GM19455 (cell line): Measurements from ENCODE around the gene ZNF587.
"Not testable (repeated sequence)": the region's sequence is repeated elsewhere in the genome, so short reads cannot be mapped to it uniquely, and the experiment has no call there.

Source experiments
- ATAC-seq: cut with Tn5 transposase; IDR thresholded peaks from one replicate; pipeline ENCODE4 v1.9.1; 2021; ENCODE audit not compliant: unreplicated experiment

ZNF587 gene

DNA sequence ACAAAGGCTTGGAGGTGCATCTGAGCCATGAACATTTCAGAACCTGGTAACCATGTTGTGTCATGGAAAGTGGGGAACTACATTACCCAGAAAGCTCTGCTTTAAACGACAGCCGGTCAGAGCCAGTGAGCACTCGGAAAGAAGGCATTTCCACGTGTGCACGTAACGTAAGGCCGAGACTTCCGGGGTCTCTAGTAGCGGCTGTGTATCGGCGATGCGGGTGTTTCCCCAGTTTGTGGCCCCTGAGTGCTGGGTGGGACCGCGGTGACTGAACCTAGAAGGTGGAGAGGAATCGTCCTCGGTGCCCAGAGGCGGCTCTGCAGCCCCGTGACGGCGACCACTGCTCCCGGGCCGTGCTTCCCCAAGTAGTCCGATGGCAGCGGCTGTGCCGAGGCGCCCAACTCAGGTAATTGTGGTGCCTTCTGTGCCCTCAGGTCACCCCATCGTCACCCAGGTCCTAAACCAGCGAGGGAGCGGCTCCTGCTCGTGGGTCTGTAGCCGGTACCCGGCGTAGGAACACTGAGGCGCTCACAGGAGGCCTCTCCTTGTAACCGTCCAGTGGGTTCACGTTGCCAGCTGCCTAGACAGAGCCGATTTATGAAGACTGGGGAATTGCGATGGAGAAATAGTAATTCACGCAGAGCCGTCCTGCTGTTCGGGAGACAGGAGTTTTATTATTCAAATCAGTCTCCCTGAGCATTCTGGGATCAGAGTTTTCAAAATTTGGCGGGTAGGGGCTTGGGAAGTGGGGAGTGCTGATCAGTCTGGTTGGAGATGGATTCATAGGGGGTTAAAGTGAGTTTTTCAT is at the start of gene ZNF587:
Gene ZNF587 (plus strand): TSS at position 194 of the 808 bp plus-strand sequence. CDS start 180 bp downstream, at position 374.
- peak; percentile 94 for ATAC-seq

DNA sequence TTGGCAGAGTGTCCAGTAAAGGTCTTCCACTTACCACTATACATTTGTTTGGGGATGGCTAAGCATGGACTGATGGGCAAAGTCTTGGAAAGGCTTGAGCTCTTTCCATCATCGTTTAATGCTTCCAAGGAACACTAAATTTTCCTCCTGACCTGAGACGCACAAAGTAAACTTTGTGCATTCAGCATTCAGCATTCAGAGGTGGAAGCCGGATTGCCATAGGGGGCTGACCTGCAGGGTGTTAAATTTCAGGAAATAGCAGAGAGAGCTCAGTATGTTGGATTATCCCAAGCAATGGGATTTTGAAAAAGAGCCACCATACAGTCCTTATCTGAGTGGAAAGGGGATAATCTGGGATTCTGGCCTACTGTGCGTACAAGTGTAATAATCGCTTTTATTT is 49.0 kb upstream of the ZNF587 start:
- no peak for ATAC-seq

DNA sequence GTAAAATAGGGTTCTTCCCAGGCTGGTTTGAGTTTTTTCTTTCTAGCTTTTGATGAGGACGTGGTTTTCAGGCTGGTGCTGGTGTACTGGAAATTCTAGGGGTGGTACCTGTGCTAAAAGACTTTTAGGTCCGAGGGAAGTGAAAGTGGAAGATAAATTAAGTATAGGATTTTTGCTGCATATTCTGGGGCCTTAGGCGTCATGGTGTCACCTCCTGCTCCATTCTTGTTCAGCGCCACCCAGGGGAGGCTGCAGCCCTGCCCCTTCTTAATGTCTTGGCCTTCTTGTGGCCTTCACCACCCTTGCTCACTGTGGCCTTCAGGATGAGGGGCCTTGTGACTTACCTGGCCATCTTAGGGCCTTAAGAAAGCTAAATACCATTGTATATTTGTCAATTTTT is 47.4 kb upstream of the ZNF587 start:
- ATAC-seq = no peak

DNA sequence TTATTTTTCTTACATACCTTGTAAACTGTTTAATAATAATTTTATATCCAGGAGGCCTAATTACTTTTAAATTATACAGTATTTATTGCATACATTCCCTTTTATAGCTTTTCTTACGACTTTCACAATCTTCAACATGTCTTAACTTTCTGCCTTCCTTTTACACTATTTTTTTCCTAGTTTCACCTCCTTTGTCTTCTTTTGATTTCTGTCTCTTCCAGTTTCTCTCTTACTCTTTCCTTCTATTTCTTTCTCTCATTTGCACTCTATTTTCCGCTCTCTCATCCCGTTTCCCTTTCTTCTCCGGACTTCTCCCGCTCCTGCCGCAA is 46.4 kb upstream of the ZNF587 start:
- no peak for ATAC-seq

DNA sequence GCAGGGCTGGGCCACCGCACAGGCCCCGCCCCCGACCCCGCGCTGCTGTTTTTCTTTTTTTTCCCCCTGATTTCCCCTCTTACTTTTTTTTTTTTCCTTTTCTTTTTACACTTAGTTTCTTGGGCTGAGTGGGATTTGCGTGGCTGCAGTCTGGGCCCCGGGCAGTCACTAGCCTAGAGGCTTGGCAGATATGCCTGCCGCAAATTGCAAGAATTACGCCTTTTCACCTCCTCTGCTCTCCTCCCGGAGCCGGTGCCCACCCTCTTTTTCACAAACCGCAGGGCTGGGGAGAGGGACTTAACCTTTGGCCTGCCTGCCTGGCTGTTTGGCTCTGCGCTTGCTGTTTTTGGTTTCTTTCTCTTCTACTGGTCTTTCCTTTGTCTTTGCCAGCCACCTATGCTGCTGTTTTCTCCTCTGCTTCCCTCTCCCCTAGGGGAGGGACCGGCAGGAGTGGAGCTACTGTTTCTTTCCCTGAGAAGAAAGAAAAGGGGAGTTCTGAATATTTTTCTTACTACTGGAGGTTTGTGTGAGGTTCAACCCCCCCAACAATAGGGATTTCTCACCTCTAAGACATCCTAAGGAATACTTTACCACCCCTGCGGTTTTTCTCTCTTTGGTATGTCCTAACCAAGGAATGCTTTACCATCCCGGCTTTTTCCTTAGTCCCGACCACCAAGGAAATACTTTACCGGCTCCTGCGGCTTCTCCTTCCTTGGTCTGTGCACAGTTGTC is 45.9 kb upstream of the ZNF587 start:
- no peak for ATAC-seq

DNA sequence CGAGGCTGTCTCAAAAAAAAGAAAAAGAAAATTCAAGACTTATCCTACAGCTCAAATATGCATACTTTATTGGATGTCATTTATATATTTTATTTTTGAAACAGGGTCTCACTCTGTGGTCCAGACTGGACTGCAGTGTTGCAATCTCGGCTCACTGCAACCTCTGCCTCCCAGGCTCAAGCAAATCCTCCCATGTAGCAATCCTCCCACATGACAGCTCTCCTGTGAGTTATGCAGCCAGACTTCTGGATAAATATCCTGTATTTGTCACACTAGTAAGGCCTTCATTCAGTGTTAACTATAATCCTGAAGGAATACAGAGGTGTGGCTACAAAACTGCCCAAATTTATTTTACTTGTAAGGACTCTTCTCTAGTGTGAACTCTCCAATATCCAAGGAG is 42.1 kb upstream of the ZNF587 start:
- ATAC-seq = no peak

DNA sequence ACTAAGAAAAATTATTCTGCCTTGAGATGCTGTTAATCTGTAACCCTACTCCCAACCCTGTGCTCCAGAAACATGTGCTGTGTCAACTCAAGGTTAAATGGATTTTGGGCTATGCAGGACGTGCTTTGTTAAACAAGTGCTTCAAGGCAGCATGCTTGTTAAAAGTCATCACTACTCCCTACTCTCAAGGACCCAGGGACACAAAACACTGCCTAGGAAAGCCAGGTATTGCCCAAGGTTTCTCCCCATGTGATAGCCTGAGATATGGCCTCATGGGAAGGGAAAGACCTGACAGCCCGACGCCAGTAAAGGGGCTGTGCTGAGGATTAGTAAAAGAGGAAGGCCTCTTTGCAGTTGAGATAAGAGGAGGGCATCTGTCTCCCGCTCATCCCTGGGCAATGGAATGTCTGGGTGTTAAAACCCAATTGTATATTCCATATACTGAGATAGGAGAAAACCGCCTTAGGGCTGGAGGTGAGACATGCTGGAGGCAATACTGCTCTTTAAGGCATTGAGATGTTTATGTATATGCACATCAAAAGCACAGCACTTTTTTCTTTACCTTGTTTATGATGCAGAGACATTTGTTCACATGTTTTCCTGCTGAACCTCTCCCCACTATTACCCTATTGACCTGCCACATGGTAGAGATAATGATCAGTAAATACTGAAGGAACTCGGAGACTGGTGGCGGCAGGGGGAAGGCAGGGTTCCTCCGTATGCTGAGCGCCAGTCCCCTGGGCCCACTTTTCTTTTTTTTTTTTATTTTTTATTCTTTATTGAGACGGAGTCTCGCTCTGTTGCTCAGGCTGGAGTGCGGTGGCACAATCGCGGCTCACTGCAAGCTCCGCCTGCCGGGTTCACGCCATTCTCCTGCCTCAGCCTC is 39.0 kb upstream of the ZNF587 start:
- not testable (repeated sequence) for ATAC-seq

DNA sequence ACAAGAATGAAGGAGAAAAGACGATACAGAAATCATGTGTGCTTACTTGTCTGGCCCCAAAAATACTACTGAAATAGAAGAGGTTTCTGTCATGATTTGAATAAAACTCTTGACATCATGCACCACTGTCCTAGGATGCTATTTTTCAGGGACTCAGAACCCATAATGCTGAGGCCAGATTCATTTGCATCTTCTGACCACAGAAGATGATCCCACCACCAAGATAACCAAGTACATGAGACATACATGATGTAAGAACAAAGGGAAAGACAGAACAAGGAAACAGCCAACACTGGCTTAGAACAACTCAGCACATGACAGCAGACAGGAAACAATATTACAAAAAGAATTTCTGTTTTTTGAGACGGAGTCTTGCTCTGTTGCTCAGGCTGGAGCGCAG is 37.4 kb upstream of the ZNF587 start:
- ATAC-seq = no peak

DNA sequence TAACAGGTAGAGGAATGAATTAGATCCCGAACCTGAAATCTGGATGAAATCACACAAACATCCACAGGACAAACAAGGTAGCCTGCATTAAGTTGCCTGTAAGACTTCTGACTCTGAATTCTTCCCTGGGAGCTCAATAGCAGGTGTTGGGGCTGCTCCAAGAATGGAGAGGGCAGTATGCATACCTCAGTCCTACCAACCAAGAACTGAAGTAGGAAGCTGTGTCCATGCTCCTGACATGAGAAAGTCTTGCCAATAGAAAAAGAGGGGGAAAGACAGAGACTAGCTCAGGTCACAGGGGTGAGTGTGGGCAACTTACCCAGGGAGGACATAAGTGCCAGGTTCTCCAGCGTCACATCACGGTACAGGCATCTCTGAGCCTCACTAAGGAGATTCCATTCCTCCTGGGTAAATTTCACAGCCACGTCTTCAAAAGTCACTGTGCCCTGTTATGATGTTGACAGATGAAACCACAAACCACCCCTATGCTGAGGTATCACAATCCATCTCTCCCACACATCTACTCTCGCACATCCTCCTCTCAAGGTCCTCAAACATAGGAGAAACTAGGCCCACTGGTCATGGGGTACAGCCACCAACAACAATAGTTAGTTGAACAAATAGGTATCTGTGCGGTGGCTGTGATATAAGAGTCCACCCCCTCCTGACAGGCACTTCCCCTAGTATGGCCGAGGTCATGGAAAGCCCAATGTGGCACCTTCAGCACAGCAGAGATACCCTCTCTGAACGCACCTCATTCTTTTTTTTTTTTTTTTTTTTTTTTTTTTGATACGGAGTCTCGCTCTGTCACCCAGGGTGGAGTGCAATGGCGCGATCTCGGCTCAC is 36.5 kb upstream of the ZNF587 start:
- not testable (repeated sequence) for ATAC-seq

DNA sequence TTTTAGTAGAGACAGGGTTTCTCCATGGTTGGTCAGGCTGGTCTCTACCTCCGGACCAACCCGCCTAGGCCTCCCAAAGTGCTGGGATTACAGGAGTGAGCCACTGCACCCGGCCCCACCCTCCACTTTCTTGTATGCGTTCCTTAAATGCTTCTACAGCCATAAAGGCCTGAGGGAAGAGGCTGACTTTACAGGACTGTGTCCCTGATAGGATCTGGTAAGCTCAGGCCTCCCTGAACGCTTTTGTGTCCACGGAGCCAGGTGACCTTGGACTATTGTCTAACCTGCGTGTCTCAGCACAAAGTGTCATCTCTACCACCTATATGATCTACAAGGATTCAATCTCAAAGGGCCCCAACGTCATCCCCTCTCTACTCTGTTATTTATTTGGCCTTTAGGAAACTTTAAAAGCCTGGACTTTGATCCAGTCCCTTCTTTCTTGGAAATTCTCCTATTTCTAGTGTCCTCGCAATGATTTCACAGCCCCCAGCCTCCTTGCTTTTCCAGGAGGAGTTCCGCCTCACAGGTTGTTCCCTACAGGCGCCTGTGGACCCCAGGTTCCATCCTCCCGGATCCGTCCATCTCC is 35.6 kb upstream of the ZNF587 start:
- ATAC-seq = no peak

DNA sequence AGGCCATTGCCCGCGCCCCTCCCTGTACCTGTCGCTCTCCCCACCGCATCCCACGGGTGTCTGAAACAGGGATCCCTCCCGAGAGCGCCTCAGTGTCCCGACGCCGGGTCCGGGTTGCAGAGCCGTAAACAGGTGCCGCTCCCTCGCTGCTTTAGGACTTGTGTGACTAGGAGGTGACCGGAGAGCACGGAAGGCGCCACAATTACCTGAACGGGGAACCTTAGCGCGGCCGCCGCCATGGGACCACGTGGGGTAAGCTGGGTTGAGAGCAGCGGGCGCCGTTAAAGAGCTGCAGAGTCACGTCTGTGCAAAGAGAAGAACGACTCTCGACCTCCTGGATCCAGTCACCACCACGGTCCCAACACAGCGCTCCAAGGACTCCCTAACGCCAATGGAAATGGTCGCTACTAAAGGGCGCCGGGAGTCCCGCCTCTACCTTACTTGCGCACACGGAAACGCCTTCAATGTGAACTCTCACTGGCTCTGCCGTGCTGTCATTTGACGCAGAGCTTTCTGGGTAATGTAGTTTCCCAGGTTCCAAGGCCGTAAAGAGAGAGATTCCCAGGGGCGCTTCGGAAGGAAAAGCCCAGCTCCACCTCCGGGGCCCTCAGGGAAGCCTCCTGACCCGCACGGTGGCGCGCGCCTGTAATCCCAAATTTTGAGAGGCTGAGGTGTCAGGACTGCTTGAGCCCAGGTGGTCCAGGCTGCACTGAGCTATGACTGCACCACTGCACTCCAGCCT is 35.0 kb upstream of the ZNF587 start, which contains the start of gene ZNF552:
Gene ZNF552 (minus strand): TSS at position 409 of the 742 bp plus-strand sequence. CDS start 170 bp downstream, at position 239.
- ATAC-seq = peak; percentile 65

DNA sequence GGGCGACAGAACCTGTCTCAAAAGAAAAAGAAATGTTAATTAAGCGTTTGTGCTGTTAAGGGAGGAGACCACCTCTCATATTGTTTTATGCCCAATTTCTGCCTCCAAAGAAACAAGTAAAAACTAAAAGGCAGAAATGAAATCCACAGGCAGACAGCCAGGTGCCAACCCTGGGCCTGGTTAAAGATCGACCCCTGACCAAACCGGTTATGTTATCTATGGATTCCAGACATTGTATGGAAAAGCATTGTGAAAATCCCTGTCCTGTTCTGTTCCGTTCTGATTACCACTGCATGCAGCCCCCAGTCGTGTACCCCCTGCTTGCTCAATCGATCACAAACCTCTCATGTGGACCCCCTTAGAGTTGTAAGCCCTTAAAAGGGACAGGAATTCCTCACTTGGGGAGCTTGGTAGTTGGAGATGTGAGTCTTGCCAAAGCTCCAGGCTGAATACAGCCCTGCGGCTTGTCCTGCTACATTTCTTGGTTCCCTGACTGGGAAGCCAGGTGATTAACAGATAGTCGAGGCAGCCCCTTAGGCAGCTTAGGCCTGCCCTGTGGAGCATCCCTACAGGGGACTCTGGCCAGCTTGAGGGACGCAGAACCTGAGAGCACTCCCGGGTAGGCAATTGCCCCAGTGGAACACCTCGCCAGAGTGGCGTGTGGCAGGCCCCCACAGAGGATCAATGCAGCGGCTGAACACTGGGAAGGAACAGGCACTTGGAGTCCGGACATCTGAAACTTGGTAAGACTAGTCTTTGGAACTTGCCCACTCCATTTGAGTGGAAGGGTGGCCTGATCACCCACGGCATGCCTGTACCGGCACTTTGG is 34.2 kb upstream of the ZNF587 start:
- ATAC-seq = no peak

DNA sequence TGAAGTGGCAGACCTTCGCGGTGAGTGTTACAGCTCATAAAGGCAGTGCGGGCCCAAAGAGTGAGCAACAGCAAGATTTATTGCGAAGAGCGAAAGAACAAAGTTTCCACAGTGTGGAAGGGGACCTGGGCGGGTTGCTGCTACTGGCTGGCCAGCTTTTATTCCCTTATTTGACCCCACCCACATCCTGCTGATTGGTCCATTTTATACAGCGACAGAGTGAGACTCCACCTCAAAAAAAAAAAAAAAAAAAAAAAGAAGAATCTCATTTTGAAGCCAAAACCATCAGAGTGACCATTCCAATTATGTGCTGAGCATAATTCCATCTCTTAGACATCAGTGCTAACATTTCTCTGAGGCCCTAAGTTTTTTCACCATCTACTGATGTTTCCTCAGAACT is 33.0 kb upstream of the ZNF587 start:
- ATAC-seq = no peak

DNA sequence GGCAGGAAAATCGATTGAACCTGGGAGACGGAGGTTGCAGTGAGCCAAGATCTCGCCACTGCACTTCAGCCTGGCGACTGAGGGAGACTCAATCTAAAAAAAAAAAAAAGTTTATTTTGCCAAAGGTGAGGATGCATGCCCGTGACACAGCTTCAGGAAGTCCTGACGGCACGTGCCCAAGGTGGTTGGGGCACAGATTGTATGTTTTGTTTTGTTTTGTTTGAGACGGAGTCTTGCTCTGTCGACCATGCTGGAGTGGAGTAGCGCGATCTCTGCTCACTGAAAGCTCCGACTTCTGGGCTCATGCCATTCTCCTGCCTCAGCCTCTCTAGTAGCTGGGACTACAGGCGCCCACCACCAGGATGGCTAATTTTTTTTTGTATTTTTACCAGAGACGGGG is 31.7 kb upstream of the ZNF587 start:
- no peak for ATAC-seq

DNA sequence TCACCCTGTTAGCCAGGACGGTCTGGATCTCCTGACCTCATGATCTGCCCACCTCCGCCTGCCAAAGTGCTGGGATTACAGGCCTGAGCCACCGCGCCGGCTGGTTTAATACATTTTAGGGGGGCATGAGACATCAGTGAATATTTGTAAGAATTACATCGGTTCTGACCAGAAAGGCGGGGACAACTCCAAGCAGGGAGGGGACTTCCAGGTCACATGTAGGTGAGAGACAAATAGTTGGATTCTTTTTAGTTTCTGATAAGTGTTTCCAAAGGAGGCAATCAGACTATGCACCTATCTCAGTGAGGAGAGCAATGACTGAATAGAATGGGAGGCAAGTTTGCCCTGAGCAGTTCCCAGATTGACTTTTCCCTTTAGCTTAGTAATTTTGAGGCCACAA is 31.3 kb upstream of the ZNF587 start:
- ATAC-seq = no peak

DNA sequence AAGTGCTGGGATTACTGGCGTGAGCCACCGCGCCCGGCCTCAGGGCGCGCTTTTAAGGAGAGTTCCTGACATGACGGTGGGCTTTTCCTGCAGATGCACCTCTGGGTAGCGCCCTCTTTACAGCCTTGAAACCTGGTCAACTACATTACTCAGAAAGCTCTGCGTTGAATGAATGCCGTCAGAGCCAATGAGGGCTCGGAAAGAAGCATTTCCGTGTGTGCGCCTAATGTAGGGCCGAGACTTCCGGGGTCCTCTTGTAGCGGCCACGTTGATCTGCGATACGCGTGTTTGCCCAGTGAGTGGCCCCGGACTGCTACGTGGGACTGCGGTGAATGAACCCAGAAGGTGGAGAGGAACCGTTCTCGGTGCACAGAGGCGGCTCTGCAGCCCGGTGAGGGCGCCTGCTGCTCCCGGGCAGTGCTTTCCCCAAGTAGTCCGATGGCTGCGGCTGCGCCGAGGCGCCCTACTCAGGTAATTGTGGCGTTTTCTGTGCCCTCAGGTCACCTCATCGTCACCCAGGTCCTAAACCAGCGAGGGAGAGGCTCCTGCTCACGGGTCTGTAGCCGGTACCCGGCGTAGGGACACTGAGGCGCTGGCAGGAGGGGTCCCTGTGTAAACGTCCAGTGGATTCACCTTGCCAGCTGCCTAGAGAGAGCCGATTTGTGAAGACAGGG is 30.0 kb upstream of the ZNF587 start:
- peak; percentile 83 for ATAC-seq

DNA sequence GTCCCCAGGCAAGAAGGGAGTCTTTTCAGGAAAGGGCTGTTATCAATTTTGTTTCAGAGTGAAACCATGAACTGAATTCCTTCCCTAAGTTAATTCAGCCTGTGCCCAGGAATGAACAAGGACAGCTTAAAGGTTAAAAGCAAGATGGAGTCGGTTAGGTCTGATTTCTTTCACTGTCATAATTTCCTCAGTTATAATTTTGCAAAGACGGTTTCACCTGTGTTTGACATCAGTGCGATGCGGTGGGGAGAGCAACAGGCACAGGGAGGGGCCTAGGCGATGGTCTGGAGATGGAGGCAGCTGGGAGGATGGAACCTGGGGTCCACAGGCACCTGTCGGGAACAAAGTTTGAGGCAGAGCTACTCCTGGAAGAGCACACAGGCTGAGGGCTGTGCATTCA is 29.1 kb upstream of the ZNF587 start:
- no peak for ATAC-seq

DNA sequence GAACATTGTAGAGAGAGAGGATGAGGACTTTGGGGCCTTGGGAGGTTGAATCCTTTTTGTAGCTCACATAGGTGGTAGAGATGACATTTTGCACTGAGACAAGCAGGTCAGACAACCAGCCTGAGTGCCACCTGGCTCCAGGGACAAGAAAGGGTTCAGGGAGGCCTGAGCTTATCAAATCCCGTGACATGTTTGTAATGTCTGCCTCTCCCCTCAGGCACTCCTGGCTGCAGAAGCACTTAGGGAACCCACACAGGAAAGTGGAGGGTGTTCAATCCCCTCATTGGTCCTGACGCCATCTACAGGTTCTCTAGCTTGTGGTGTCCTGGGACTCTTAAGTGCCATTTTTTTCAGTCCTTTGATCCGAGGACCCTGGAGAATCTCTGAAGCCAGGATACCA is 28.6 kb upstream of the ZNF587 start:
- not testable (repeated sequence) for ATAC-seq
